Keratinocyte (primary cell): ENCODE data around the gene FAM53A. TPM values are rescaled to one million over a fixed set of nuclear protein-coding genes. Genes with fewer than 3 reads are reported as not detected.

Source experiments
- DNase-seq: peaks from one replicate; pipeline ENCODE4 v3.0.0-alpha.2; 2011; ENCODE audit warnings: low read depth, missing footprints, low spot score
- FAIRE-seq: peaks from 2 replicates; lab custom pipeline; 2011; peaks lifted over from hg19 to GRCh38; lab: Jason Lieb, UNC
- H2AFZ ChIP-seq: 2 replicates; pipeline ENCODE4 v1.6.0; 2012; ENCODE audit warnings: low read length, control low read depth, inconsistent platforms; ENCODE audit not compliant: control insufficient read depth
- H3K27ac ChIP-seq: 2 replicates; pipeline ENCODE4 v1.5.1; 2011; ENCODE audit warnings: low read length; ENCODE audit not compliant: control insufficient read depth, insufficient read depth
- H3K27me3 ChIP-seq: 3 replicates; pipeline ENCODE4 v1.6.0; 2011; ENCODE audit warnings: low read length; ENCODE audit not compliant: control insufficient read depth, insufficient read depth; ENCODE audit errors: extremely low read depth
- H3K36me3 ChIP-seq, 2 experiments: 2 replicates in 1 of 2; 3 replicates in 1 of 2; pipeline ENCODE4 v1.5.1; 2011; ENCODE audit warnings: low read length in 2 of 2, mild to moderate bottlenecking in 1 of 2; ENCODE audit not compliant: control insufficient read depth in 2 of 2, insufficient read depth in 2 of 2; ENCODE audit errors: extremely low read depth in 1 of 2
- H3K4me1 ChIP-seq: 3 replicates; pipeline ENCODE4 v1.5.1; 2011; ENCODE audit warnings: low read length; ENCODE audit not compliant: control insufficient read depth, insufficient read depth; ENCODE audit errors: extremely low read depth
- H3K4me2 ChIP-seq: 3 replicates; pipeline ENCODE4 v1.6.0; 2011; ENCODE audit warnings: low read depth, low read length; ENCODE audit not compliant: control insufficient read depth, insufficient read depth; ENCODE audit errors: extremely low read depth
- H3K4me3 ChIP-seq, 3 experiments: fragments of 200-600 bp in 1 of 3; sonication (generic) in 1 of 3; 2 replicates in 2 of 3; 3 replicates in 1 of 3; pipeline ENCODE4 v1.5.1; 2011 to 2016; ENCODE audit warnings: low read length in 3 of 3, mild to moderate bottlenecking in 3 of 3, control low read depth in 2 of 3, inconsistent platforms in 1 of 3, low read depth in 1 of 3, mixed read lengths in 1 of 3, mixed run types in 1 of 3, moderate library complexity in 1 of 3; ENCODE audit not compliant: control insufficient read depth in 2 of 3, insufficient read depth in 2 of 3; ENCODE audit errors: extremely low read depth in 1 of 3
- H3K79me2 ChIP-seq: 2 replicates; pipeline ENCODE4 v1.6.0; 2012; ENCODE audit warnings: low read length; ENCODE audit not compliant: control insufficient read depth, insufficient read depth
- H3K9ac ChIP-seq: 3 replicates; pipeline ENCODE4 v1.6.0; 2011; ENCODE audit warnings: low read length; ENCODE audit not compliant: control insufficient read depth, insufficient read depth; ENCODE audit errors: extremely low read depth
- H3K9me1 ChIP-seq: 3 replicates; pipeline ENCODE4 v1.6.0; 2011; ENCODE audit warnings: low read length; ENCODE audit not compliant: control insufficient read depth, insufficient read depth; ENCODE audit errors: extremely low read depth
- H3K9me3 ChIP-seq: 2 replicates; pipeline ENCODE4 v1.5.1; 2012; ENCODE audit warnings: low read depth, low read length; ENCODE audit not compliant: control insufficient read depth
- H4K20me1 ChIP-seq: 3 replicates; pipeline ENCODE4 v1.6.0; 2011; ENCODE audit warnings: low read length; ENCODE audit not compliant: control insufficient read depth, insufficient read depth; ENCODE audit errors: extremely low read depth
- EZH2 ChIP-seq: IDR thresholded peaks from one replicate; pipeline ENCODE4 v1.6.1; 2012; ENCODE audit warnings: inconsistent platforms, mild to moderate bottlenecking, low read length, moderate library complexity
- dilution Hi-C: fragments of 300-500 bp; cut with MboI; formaldehyde crosslinking; loops from one replicate; pipeline ENCODE4 v1.7.0; 2020; ENCODE audit warnings: low sequenced_read_pairs; ENCODE audit not compliant: extremely low pct_ligation_motif_present
- polyA plus RNA-seq, 5 experiments: library from polyadenylated mRNA; depleted of rRNA in 3 of 5; stranded (reverse) in 3 of 5; stranded (forward) in 1 of 5; unstranded in 1 of 5; fragments of >200 nt; gene quantifications; 1 replicate in 1 of 5; 2 replicates in 3 of 5; 3 replicates in 1 of 5; pipeline versions ENCODE4 v1.2.1 to v1.2.3, GENCODE V29; 2011 to 2012; ENCODE audit warnings: missing spikeins in 2 of 5, low read depth in 1 of 5, low replicate concordance in 1 of 5
- TF ChIP-seq, protein P1 (sequence below), 3 experiments: IDR thresholded peaks in 1 of 3; conservative IDR thresholded peaks in 1 of 3; optimal IDR thresholded peaks in 1 of 3; 2 replicates in 2 of 3; 3 replicates in 1 of 3; pipeline versions ENCODE3 to v1.5.1; 2011; ENCODE audit warnings: low read length in 3 of 3, mild to moderate bottlenecking in 3 of 3, moderate library complexity in 2 of 3, control low read depth in 1 of 3, inconsistent platforms in 1 of 3; ENCODE audit not compliant: insufficient read depth in 2 of 3; ENCODE audit errors: extremely low read depth in 1 of 3

The FAM53A gene
- polyA plus RNA-seq, 1 donor (not counting 4 experiments of a cell fraction or from before 2014, with no cell fraction given) = 0.50 TPM

GRCh38 chr4:1615786-1616556, 68.1 kb downstream of the FAM53A start:
- no peaks in the 10 kb centered on the region for H3K36me3 ChIP-seq
- H2AFZ ChIP-seq = no peak overlapping the region
- FAIRE-seq (peak; percentile 9), DNase-seq (no peak)
- no peaks in the 10 kb centered on the region for H4K20me1 ChIP-seq
- peak overlapping the region; percentile 64 for H3K27ac ChIP-seq
- no peak overlapping the region for H3K4me2 ChIP-seq
- no peaks in the 10 kb centered on the region for H3K27me3 ChIP-seq
- no peak for TF ChIP-seq EZH2
- TF ChIP-seq, protein P1, sequence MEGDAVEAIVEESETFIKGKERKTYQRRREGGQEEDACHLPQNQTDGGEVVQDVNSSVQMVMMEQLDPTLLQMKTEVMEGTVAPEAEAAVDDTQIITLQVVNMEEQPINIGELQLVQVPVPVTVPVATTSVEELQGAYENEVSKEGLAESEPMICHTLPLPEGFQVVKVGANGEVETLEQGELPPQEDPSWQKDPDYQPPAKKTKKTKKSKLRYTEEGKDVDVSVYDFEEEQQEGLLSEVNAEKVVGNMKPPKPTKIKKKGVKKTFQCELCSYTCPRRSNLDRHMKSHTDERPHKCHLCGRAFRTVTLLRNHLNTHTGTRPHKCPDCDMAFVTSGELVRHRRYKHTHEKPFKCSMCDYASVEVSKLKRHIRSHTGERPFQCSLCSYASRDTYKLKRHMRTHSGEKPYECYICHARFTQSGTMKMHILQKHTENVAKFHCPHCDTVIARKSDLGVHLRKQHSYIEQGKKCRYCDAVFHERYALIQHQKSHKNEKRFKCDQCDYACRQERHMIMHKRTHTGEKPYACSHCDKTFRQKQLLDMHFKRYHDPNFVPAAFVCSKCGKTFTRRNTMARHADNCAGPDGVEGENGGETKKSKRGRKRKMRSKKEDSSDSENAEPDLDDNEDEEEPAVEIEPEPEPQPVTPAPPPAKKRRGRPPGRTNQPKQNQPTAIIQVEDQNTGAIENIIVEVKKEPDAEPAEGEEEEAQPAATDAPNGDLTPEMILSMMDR (optimal IDR thresholded peaks at IDR 0.05 in 1 of 3, IDR thresholded peaks at IDR 0.05 in 1 of 3, conservative IDR thresholded peaks at IDR 0.05 in 1 of 3; ENCODE audit: extremely low read depth in 1 of 3, insufficient read depth in 2 of 3, low read length in 3 of 3) = no peak
- H3K79me2 ChIP-seq = no peaks in the 10 kb centered on the region
- H3K4me1 ChIP-seq = peaks cover 10% of the 10 kb centered on the region
- dilution Hi-C loops = no loop called here
- no peak overlapping the region for H3K4me3 ChIP-seq
- no peaks in the 10 kb centered on the region for H3K9me1 ChIP-seq
- H3K9me3 ChIP-seq = peaks cover 13% of the 10 kb centered on the region
- H3K9ac ChIP-seq = no peak overlapping the region

- dilution Hi-C loops = no loop called here
- H4K20me1 ChIP-seq = no peaks in the 10 kb centered on the region
- no peaks in the 10 kb centered on the region for H3K79me2 ChIP-seq
- H3K27ac ChIP-seq = peak overlapping the region; percentile 64
- no peaks in the 10 kb centered on the region for H3K36me3 ChIP-seq
- H3K4me3 ChIP-seq = no peak overlapping the region
- no peak overlapping the region for H2AFZ ChIP-seq
- H3K9ac ChIP-seq = no peak overlapping the region
- no peaks in the 10 kb centered on the region for H3K9me1 ChIP-seq
- TF ChIP-seq EZH2 = no peak
- TF ChIP-seq, protein P1 (optimal IDR thresholded peaks at IDR 0.05 in 1 of 3, IDR thresholded peaks at IDR 0.05 in 1 of 3, conservative IDR thresholded peaks at IDR 0.05 in 1 of 3; ENCODE audit: extremely low read depth in 1 of 3, insufficient read depth in 2 of 3, low read length in 3 of 3) = no peak
- FAIRE-seq (no peak), DNase-seq (peak; percentile 85)
- peaks cover 13% of the 10 kb centered on the region for H3K9me3 ChIP-seq
- no peaks in the 10 kb centered on the region for H3K27me3 ChIP-seq
- peaks cover 10% of the 10 kb centered on the region for H3K4me1 ChIP-seq
- H3K4me2 ChIP-seq = no peak overlapping the region
Observed at GRCh38 chr4:1614854-1615595, 69.1 kb downstream of the FAM53A start.
